ENCODE results near the gene EPHA1. TPM values are rescaled to one million over a fixed set of nuclear protein-coding genes. Genes with fewer than 3 reads are reported as not detected.

The EPHA1 gene
- total RNA-seq (1 to 10 TPM; 5.9 to 8.5 TPM), polyA plus RNA-seq (ENCODE audit: insufficient read depth, low read depth, low replicate concordance) (9.8 TPM)
- long read RNA-seq, donor 1: 0 reads
- long read RNA-seq, donor 2, partial matches to known transcripts: 109 of 165 reads
- long read RNA-seq, donor 2, other reads (novel, unspliced or antisense): 56 of 165 reads

DNA sequence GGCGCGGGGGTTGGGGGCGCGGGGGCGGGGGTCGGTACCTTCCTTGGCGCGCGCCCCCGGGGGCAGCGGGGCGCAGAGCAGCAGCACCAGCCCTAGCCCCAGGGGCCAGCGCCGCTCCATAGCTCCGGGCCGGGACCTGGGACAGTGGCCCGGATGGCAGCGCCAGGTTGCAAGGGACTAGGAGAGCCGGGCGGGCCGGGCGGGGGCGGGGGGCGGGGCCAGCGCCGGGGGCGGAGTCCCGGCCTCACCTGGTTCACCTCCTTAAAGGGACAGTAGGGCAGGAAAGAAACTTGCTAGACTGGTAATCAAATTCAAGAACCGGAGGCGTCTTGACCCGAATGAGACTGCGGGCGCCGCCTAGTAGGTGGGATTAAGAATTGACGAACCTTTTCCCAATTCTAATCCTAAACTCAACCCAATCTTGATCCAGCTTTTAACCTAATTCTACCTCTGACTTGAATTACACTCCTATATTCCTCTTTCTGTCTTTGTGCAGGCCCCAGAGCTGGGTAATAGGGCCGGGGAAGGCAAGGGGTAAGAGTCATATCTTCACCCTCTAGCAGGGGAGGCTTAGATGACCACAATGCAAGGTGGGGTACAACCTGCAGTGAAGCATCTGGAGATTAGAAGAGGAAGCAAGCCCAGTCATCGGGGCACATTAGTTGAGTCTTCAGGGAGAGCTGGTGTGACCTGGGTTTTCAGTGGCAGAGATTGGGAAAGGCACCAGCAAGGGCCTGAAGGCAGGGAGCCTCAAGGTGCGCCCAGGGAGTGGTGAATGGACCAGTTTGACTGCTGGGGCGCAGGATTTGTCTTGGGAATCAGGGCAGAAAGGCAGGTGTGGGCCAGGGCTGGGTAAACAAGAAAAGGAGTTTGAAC, at the start of gene EPHA1:
EPHA1 (minus strand) TSS at position 171 of the 876 bp plus-strand sequence; CDS start at position 120, 51 bp downstream.
- no peaks in the 10 kb centered on the region for H3K36me3 ChIP-seq (ENCODE audit: low read depth, missing control alignments)
- intact Hi-C loops (cut with DNase I; ENCODE audit: low total_unique reads): no loop called here
- peak within 1 kb of the TSS in 1 of 2 donors; percentile 18 for H3K4me3 ChIP-seq
- TF ChIP-seq, protein P1, sequence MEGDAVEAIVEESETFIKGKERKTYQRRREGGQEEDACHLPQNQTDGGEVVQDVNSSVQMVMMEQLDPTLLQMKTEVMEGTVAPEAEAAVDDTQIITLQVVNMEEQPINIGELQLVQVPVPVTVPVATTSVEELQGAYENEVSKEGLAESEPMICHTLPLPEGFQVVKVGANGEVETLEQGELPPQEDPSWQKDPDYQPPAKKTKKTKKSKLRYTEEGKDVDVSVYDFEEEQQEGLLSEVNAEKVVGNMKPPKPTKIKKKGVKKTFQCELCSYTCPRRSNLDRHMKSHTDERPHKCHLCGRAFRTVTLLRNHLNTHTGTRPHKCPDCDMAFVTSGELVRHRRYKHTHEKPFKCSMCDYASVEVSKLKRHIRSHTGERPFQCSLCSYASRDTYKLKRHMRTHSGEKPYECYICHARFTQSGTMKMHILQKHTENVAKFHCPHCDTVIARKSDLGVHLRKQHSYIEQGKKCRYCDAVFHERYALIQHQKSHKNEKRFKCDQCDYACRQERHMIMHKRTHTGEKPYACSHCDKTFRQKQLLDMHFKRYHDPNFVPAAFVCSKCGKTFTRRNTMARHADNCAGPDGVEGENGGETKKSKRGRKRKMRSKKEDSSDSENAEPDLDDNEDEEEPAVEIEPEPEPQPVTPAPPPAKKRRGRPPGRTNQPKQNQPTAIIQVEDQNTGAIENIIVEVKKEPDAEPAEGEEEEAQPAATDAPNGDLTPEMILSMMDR (IDR thresholded peaks at IDR 0.05): no peak
- no peak for TF ChIP-seq POLR2A (IDR thresholded peaks at IDR 0.05)
- H3K27ac ChIP-seq: no peak within 1 kb of the TSS
- no peaks in the 10 kb centered on the region for H3K9me3 ChIP-seq
- DNase-seq: no peak
- no peaks in the 10 kb centered on the region for H3K27me3 ChIP-seq
- peaks cover 7% of the 10 kb centered on the region for H3K4me1 ChIP-seq
- 15% methylated on average over 15 to 36 of the region's 39 CpGs for WGBS, 2 donors

DNA sequence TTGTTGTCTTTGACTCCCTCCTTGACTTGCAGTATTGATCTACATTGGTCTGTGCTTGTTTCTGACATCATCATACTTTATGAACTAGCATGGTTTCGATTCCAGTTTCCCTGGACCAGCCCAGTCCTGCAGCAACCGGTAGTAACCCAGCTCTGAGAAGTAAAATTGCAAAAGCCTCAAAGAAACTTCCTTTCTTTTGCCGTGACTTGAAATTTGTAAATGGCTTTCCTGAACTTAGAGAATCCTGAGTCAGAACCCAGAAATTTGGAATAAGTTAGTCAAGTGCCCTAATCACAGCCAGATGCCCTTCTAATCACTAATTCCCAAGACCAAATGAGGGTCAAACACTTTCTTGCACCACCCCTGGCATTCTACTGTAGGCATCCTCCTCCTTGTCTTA, 49.6 kb upstream of the EPHA1 start:
- DNase-seq: no peak
- no peak overlapping the region for H3K4me3 ChIP-seq
- H3K9me3 ChIP-seq: no peaks in the 10 kb centered on the region
- intact Hi-C loops (cut with DNase I; ENCODE audit: low total_unique reads): no loop called here
- WGBS, 2 donors: 84 to 86% methylated on average over 3 of the region's 3 CpGs
- TF ChIP-seq, protein P1 (IDR thresholded peaks at IDR 0.05): no peak
- no peak for TF ChIP-seq POLR2A (IDR thresholded peaks at IDR 0.05)
- no peaks in the 10 kb centered on the region for H3K36me3 ChIP-seq (ENCODE audit: low read depth, missing control alignments)
- no peak overlapping the region for H3K27ac ChIP-seq
- no peaks in the 10 kb centered on the region for H3K4me1 ChIP-seq
- no peaks in the 10 kb centered on the region for H3K27me3 ChIP-seq

DNA sequence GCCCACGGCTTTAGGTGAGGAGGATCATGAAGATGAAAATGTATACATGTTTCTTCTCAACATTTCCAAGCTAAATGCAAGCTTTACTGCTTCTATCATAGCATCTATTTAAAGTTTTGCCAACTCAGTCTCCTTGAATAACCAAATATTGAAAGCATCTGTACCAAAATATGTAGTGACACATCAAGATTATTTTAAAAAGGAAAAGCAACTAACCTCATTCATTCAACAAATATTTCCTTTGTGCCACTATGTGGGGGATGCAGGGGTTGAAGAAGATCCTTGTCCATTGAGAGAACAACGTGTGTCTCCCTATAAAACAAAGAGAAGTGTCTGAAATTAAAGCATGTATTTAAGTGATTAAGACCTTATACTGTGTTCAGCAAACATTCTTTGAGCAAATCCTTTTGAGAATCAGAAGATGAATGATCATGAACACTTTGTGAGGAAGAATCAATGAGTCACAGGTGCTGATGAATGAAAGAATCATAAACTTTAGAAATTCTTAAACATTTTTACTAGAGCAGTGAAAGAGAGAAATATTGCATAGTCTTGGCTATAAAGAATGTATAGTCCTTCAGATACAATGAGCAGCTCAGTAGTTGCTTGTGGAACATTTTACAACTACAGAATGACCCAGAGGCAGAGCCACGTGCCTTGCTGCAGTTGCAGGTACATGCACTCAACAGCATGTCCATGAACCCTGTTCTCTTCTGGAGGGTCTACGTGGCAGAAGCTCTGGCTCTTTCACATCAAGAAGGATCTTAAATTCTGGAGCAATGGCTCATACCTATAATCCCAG, 48.5 kb upstream of the EPHA1 start:
- intact Hi-C loops (cut with DNase I; ENCODE audit: low total_unique reads): no loop called here
- no peak for TF ChIP-seq POLR2A (IDR thresholded peaks at IDR 0.05)
- TF ChIP-seq, protein P1 (IDR thresholded peaks at IDR 0.05): no peak
- no peaks in the 10 kb centered on the region for H3K4me1 ChIP-seq
- DNase-seq: no peak
- no peaks in the 10 kb centered on the region for H3K36me3 ChIP-seq (ENCODE audit: low read depth, missing control alignments)
- H3K4me3 ChIP-seq: no peak overlapping the region
- H3K9me3 ChIP-seq: no peaks in the 10 kb centered on the region
- WGBS, 2 donors: 76 to 80% methylated on average over 4 of the region's 4 CpGs
- no peaks in the 10 kb centered on the region for H3K27me3 ChIP-seq
- no peak overlapping the region for H3K27ac ChIP-seq

DNA sequence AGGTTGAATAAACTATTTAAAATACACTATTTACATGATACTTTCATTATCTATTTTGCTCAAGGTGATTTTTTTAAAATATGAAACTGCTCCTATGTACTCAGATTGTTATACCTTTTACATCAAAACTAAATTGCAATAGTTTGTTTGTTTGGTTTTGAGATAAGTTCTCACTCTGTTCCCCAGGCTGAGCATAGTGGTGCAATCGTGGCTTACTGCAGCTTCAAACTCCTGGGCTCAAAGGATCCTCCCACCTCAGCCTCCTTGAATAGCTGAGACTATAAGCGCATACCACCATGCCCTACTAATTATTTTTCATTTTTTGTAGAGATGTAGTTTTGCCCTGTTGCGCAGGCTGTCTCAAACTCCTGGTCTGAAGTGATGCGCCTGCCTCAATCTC, 47.3 kb upstream of the EPHA1 start:
- no peak overlapping the region for H3K4me3 ChIP-seq
- WGBS, 2 donors: 80 to 91% methylated on average over 4 of the region's 4 CpGs
- no peak for DNase-seq

More for the DNA sequence above, 47.3 kb upstream of the EPHA1 start:
- H3K4me1 ChIP-seq: no peaks in the 10 kb centered on the region
- H3K27me3 ChIP-seq: no peaks in the 10 kb centered on the region
- no peaks in the 10 kb centered on the region for H3K9me3 ChIP-seq
- TF ChIP-seq, protein P1 (IDR thresholded peaks at IDR 0.05): no peak
- no peak for TF ChIP-seq POLR2A (IDR thresholded peaks at IDR 0.05)
- intact Hi-C loops (cut with DNase I; ENCODE audit: low total_unique reads): no loop called here
- H3K27ac ChIP-seq: no peak overlapping the region
- no peaks in the 10 kb centered on the region for H3K36me3 ChIP-seq (ENCODE audit: low read depth, missing control alignments)
